Measurements from ENCODE around the gene BCL7A.
"Not testable (repeated sequence)": the region's sequence is repeated elsewhere in the genome, so short reads cannot be mapped to it uniquely, and the experiment has no call there.

The BCL7A gene

GRCh38 chr12:122093098-122093883, 71.6 kb downstream of the BCL7A start:
- DNase-seq (ENCODE audit: low read depth in 2 of 2), result no peak

GRCh38 chr12:122094137-122094734, 72.6 kb downstream of the BCL7A start:
- DNase-seq (ENCODE audit: low read depth in 2 of 2), result no peak

DNA sequence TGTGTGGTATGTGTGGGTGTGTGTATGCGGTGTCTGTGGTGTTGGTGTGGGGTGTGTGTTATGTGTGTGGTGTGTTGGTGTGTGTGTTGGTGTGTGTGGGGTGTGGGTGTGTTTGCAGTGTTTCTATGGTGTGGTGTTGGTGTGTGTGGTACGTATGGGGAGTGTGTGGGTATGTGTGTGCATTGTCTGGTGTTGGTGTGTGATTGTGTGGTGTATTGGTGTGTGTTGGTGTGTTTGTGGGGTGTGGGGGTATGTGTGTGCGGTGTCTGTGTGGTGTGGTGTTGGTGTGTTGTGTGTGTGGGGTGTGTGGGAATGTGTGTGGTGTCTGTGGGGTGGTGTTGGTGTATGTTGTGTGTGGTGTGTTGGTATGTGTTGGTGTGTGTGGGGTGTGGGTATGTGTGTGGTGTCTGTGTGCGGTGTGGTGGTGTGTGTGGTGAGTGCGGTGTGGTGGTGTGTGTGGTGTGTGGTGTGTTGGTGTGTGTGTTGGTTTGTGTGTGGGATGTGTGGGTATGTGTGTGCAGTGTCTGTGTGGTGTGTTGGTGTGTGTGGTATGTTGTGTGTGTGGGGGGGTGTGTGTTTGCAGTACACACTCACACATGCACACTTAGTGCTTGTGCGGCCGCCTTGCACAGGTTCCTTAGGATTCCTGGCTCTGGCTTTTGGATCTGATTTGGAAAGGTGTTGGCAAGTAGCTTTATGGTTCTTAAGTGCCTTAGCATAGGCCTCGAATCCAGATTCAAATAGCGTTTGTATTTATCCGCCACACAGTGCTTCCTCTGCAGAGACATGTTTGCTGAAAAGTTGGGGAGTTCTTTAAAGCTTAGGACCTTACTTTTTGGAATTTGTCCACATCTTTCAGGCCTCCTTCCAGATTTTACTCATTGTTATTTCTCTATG, 73.3 kb downstream of the BCL7A start:
- DNase-seq (ENCODE audit: low read depth in 2 of 2), result no peak

GRCh38 chr12:122096014-122096413, 74.3 kb downstream of the BCL7A start:
- DNase-seq (ENCODE audit: low read depth in 2 of 2), result no peak

GRCh38 chr12:122096591-122097149, 75.0 kb downstream of the BCL7A start:
- DNase-seq (ENCODE audit: low read depth in 2 of 2), result no peak

- DNase-seq (ENCODE audit: low read depth in 2 of 2), result no peak
Observed at GRCh38 chr12:122097584-122097926, 75.9 kb downstream of the BCL7A start.

- no peak for DNase-seq (ENCODE audit: low read depth in 2 of 2)
Observed at GRCh38 chr12:122097927-122098756, 76.5 kb downstream of the BCL7A start.

DNA sequence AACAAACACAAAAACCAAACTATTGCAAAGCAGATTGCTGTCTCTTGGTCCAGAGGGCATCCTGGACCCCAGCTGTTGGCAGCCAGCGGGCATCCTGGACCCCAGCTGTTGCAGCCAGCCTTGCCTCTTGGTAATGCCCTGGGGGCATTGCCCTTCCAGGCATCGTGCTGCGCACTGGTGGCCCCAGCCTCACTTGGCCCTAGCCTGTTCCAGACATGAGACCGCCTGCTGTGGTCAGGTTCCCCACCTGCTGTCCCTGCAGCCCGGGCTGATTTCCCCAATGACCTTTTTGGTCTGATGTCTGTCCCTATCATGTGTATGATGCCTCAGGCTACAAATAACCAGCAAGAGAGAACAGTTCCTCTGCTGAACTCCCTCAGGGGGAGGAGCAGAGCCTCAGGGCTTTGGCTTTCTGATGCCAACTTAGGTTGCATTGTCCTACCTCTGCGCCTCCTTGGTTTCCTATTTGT, 77.6 kb downstream of the BCL7A start:
- DNase-seq (ENCODE audit: low read depth in 2 of 2), result no peak

DNA sequence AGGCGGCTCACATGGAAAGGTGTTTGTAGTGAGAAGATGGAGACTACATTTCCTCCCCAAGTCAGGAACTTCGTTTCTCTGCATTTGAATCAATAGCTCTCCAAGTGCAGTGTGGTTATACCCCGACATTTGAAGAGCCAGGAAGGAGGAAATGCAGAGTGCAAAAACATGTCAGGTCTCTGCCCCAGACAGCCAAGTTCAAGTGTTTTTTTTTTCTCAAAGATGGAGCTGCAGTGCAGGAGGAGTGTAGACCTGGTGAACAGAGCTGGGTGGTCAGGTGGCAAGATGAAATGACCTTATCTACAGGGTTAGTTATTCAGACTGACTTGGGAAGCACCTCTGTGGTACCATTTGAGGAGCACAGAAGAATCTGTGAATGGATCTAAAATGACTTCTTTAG, 78.2 kb downstream of the BCL7A start:
- no peak for DNase-seq (ENCODE audit: low read depth in 2 of 2)

DNA sequence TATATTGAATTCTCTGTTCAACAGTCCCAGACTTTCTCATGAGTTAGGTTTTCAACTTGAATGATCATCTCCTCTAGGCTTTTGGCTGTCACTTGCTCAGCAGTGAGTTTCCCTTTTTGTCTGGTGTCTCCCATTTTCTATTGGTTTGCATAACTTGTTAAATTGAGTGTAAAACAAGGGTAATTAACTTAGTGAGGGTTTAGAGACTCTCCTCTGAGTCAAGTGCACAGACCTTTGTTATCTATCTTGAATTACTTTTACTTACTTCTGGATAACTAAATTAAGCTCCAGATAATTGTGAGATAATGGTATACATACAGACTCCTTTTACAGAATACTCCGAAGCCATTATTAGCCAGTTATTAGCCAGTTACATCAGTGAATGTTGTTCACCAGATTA, 78.9 kb downstream of the BCL7A start:
- no peak for DNase-seq (ENCODE audit: low read depth in 2 of 2)

DNA sequence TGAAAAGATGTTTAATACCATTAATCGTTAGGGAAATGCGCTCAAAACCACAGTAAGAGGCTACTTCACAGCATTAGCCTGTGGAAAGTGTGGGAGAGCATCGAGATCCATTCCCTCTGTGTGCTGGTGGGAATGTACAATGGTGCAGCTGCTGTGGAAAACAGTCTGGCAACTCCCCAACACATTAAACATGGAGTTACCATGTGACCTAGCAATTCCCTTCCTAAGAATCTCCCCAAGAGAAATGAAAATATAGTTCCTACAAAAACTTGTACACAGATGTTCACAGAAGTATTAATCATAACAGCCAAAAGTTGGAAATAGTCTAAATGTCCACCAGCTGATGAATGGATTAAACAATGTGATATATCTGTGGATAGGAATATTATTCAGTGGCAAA, 80.6 kb downstream of the BCL7A start:
- DNase-seq (ENCODE audit: low read depth in 2 of 2), result no peak

DNA sequence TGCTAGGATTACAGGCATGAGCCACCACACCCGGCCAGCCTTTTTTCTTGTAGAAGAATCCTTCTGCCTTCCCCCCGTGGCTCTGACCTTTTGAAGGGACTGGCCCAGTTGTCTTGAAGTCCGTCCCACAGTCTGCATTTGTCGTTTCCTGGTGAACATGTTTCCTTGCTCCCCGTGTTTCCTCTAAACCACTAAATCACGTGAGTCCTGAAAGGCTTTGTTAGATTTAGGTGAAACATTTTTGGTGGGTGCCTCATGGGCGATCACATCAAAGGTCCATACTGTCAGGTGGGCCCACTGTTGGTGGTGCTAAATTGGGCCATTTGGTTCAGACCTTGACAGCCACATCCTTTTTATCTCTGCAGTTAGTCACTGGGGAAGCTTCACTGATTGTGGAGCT, 83.2 kb downstream of the BCL7A start:
- DNase-seq (ENCODE audit: low read depth in 2 of 2), result no peak

DNA sequence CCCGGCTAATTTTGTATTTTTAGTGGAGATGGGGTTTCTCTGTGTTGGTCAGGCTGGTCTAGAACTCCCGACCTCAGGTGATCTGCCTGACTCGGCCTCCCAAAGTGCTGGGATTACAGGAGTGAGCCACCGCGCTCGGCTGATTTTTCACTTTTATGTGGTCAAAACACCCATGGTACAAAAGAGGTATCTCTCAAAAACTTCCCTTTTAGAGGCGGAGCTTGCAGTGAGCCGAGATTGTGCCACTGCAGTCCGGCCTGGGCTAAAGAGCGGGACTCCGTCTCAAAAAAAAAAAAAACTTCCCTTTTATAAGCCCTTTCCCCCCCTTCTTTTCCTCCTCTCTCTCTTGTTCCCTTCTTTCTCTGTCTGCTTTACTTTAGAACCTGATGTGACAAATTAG, 83.8 kb downstream of the BCL7A start:
- not testable (repeated sequence) for DNase-seq (ENCODE audit: low read depth in 2 of 2)

- no peak for DNase-seq (ENCODE audit: low read depth in 2 of 2)
Observed at GRCh38 chr12:122106843-122107242, 85.2 kb downstream of the BCL7A start.

GRCh38 chr12:122107261-122107660, 85.6 kb downstream of the BCL7A start:
- DNase-seq (ENCODE audit: low read depth in 2 of 2), result no peak

DNA sequence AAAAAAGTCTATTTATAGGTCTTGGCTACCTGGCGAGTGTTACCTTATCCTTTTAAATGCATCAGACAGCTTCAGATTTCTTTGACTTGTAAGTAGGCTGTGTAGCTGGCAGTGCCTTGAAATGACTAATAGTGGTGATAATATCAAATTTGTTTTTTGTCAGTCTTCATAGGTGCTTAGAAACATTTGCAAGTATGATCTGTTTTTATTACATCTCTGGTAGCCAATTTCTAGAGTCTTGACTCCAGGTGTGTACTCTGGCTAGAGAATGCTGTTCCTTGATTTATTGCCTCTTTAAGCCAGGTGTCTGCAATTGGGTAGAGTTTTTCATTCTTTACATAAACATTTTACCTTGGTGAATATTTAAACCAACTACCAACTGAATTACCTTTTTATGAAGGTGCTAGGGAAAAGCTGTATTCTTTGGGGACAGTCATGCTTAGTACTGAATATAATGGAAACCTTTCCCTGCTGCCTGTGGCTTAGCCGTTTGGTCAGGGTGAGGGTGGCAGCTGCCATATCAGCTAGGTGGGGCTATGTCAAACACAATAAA, 89.5 kb downstream of the BCL7A start:
- no peak for DNase-seq (ENCODE audit: low read depth in 2 of 2)

All from activated CD4-positive, alpha-beta T cell treated with anti-CD3 and anti-CD28 coated beads for 24 hours (primary cell).